Right lung (tissue), 5 donors: ENCODE measurements around the gene WFIKKN1. TPM values are rescaled to one million over a fixed set of nuclear protein-coding genes. Genes with fewer than 3 reads are reported as not detected.

Experiments used
- DNase-seq, 2 donors: peaks; one replicate each; pipeline ENCODE4 v3.0.0-alpha.2; 2013
- polyA plus RNA-seq, 5 donors: library from polyadenylated mRNA; unstranded; fragments of 120-200 nt; gene quantifications; one replicate each; pipeline versions ENCODE4 v1.2.1 to v1.2.3, GENCODE V29; 2013; ENCODE audit warnings: inconsistent platforms in 1 of 5, low replicate concordance in 1 of 5; ENCODE audit not compliant: insufficient read length in 5 of 5, insufficient read depth in 1 of 5

The WFIKKN1 gene
- polyA plus RNA-seq, 5 donors: 0.20 to 1.2 (median 0.36) TPM

- DNase-seq: no peak
These were observed 4.9 kb downstream of the WFIKKN1 start for GRCh38 chr16:635573-636205.

- peak; percentile 95 for DNase-seq
These were observed 5.7 kb downstream of the WFIKKN1 start, which contains the start of gene METTL26 for GRCh38 chr16:636206-637080. TSS of gene METTL26 (minus strand) at chr16:636305. CDS start at chr16:636290, 15 bp downstream.

GRCh38 chr16:637081-638018, 6.6 kb downstream of the WFIKKN1 start:
- no peak for DNase-seq

GRCh38 chr16:638034-638543, 7.3 kb downstream of the WFIKKN1 start:
- DNase-seq: no peak

- no peak for DNase-seq
These were observed 8.1 kb downstream of the WFIKKN1 start for GRCh38 chr16:638836-639235.

GRCh38 chr16:640614-641013, 9.8 kb downstream of the WFIKKN1 start:
- no peak for DNase-seq

- peak; percentile 55 to 56 for DNase-seq
These were observed 10.8 kb downstream of the WFIKKN1 start, which contains the start of gene MCRIP2 for GRCh38 chr16:641326-642188. TSS of gene MCRIP2 (plus strand) at chr16:641828. CDS start at chr16:641992, 164 bp downstream.

- no peak for DNase-seq
These were observed 11.6 kb downstream of the WFIKKN1 start for GRCh38 chr16:642189-643049.

- DNase-seq: no peak
These were observed 12.2 kb downstream of the WFIKKN1 start for GRCh38 chr16:643050-643368.

GRCh38 chr16:644556-644955, 13.8 kb downstream of the WFIKKN1 start:
- DNase-seq: no peak

- DNase-seq: no peak
These were observed 15.3 kb downstream of the WFIKKN1 start for GRCh38 chr16:645852-646678.

GRCh38 chr16:646679-647172, 15.9 kb downstream of the WFIKKN1 start:
- DNase-seq: no peak

- no peak for DNase-seq
These were observed 16.6 kb downstream of the WFIKKN1 start for GRCh38 chr16:647173-647902.

- DNase-seq: no peak
These were observed 17.4 kb downstream of the WFIKKN1 start for GRCh38 chr16:648071-648780.

GRCh38 chr16:648781-649589, 18.2 kb downstream of the WFIKKN1 start, which contains the start of gene WDR90:
TSS of gene WDR90 (plus strand) at chr16:649365. CDS start at chr16:649417, 52 bp downstream.
- DNase-seq: peak; percentile 87 to 91

- DNase-seq: no peak
These were observed 18.8 kb downstream of the WFIKKN1 start for GRCh38 chr16:649631-650030.
